Activated CD8-positive, alpha-beta memory T cell treated with anti-CD3 and anti-CD28 coated beads, Interleukin-2, amount 50 U/mL, for 24 hours (primary cell): ENCODE results near the gene CPSF3.

Experiments used
- DNase-seq: peaks from one replicate; pipeline ENCODE4 v3.0.0-alpha.2; 2020; ENCODE audit errors: extremely low read depth

The CPSF3 gene

GRCh38 chr2:9517118-9517782, 93.8 kb downstream of the CPSF3 start:
- no peak for DNase-seq

- DNase-seq: no peak
These were observed 94.7 kb downstream of the CPSF3 start for GRCh38 chr2:9518163-9518562.

- DNase-seq: no peak
These were observed 95.3 kb downstream of the CPSF3 start for GRCh38 chr2:9518780-9519179.

- no peak for DNase-seq
These were observed 95.8 kb downstream of the CPSF3 start for GRCh38 chr2:9519250-9519649.
